Activated CD4-positive, alpha-beta T cell treated with anti-CD3 and anti-CD28 coated beads, Interleukin-2, amount 50 U/mL, for 24 hours (primary cell): ENCODE measurements around the gene MRPL46.
A peak's percentile ranks its signal among the peaks of the same experiment; 100 is the strongest.
"Not testable (repeated sequence)": the region's sequence is repeated elsewhere in the genome, so short reads cannot be mapped to it uniquely, and the experiment has no call there.

Experiments
- DNase-seq, 2 donors: peaks; one replicate each; pipeline ENCODE4 v3.0.0-alpha.2; 2020; ENCODE audit warnings: low read depth in 1 of 2, low spot score in 1 of 2

The MRPL46 gene

DNA sequence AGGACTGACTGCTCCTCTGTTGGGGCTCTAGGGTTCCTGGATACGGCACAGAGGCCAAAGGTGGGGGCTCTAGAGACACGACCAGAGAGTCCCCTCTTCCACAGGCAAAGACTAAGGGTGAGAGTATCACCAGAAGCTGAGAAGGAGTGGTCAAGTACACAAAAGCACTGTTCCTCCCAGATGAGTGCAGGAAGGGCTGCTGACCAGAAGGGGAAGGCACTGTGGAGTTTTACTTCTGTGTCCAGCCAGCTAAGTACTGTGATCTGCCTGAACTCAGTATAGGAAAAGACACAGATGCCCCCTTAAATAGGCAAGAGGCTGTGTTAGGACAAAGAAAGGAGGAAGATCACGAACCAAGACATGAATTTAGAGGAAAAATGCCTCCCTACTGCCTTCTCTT is 12.0 kb upstream of the MRPL46 start:
- DNase-seq, result no peak

DNA sequence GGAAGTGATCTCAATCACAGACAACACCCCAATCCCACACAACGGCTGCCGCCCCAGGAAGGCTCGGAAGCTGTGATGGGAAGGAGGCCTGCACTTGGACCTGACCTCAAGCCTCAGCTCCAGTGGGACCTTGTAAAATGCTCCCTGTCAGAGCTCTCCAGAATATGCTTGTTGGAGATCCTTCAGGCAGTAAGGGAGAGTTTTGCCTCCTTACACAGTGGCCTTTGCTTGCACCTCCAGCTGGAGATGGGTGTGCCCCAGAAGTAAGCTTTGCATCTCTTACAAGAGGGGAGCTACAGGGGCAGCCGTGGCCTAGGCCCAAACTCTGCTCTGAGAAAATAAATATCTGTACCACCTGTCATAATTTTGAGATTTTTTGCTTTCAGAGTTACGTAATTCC is 10.7 kb upstream of the MRPL46 start:
- no peak for DNase-seq

DNA sequence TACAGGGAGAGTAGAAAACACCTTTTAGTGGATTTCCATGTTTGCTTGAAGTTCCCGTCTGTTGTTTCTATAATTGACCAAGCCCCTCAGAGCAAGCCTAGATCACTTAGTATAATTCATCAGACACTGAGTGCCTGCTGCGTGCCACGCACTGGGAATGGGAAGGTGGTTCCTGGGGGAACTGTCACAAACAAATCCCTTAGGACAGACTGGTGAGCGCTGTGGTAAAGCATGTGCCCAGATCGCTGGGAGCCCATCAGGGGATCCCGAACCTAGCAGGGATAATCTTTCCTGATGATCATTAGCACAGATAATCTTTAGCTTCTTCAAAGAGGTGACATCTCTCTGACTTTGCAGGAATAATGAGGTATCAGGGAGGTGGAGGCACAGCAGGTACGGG is 9.9 kb upstream of the MRPL46 start:
- DNase-seq, result no peak

DNA sequence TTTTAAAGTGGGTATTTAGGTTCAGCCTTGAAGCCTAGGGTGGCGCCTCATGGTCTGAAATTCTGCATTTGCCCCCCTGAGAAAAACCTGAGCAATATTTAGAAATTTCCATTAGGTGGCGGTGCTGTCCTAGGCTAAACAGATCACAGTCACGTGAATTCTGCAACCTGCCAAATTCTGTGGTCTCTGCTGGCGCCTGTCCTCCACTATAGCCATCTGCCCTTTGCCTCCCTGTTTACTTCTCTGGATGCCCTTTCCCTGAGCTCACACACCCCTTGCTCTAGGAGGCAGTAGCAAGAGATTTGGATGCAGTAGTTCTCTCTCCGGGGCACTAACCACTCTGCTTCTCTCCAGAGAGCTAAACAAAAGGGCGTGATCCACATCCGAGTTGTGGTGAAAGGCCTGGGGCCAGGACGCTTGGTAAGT is 9.5 kb upstream of the MRPL46 start:
- no peak for DNase-seq

DNA sequence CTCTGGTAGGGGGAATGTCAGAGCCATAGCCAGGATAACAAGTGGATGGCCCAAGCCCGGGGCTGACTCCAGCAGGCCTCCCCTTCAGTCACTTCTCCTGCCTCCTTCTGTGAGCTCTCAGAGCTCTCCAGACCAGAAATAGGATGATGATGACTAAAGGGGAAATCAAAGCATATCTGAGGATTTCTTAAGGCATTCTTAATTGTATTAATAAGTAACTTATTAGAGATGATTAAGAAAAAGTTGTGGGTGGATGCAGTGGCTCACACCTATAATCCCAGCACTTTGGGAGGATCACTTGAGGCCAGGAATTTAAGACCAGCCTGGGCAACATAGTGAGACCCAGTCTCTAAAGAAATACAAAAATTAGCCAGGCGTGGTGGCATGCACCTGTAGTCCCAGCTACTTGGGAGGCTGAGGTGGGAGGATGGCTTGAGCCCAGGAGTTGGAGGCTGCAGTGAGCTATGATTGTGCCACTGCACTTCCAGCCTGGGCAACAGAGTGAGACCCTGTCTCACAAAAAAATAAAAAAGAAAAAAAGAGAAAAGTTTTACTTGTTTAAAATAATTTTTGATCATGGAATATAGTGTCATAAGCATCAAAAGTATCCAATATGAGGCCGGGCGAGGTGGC is 6.6 kb upstream of the MRPL46 start:
- DNase-seq, result not testable (repeated sequence)

DNA sequence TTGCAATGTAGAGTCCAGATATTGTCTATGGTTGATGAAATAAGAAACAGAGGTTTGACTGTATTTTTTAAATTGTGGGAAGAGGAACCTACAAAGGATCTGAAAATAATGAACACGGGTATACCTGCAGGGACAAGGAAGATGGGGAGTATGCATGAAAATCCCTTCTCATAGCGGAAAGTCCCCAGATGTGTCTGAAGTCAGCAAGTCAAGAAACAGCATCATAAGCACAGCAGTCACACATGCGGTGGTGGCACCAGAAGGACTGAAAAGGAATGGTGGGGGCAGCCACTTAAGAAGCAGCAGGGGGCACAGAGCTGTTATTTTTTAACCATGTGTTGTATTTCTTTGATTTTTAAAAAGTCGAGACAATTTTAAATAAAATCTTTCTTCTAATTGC is 5.0 kb upstream of the MRPL46 start:
- DNase-seq, result no peak

DNA sequence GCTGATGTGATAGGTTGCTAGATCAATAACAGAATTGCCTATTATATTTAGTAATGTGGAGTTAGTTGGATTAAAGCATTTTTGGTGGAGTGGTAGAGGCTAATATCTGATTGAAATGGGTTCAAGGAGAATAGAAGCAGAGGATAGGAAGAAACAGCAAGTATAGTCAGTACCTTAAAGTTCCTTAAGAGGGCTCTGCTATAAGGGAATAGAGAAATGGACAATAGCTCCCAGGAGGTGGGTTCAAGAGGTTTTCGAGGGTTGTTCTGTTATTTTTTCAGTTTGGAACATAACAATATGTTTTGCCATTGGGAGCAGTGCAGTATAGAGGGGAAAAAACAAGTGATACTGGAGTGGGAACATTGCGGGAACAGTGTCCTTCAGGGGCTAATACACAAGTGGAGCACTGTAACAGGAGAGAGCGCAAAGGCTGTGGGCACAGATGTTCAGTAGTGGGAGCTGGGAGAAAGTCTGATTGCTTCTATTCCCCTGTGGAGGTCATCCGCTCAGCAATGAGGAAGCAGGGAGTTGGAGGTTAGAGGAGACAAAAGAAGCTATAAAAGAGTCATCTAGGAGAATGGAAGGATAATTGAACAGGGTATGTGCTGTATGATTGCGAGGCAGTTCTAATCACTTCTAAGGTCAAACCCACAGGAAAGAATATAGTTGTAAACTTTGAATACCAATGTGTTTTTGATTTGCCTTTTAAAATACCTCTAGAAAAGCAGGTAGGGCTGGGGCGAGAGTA is 3.6 kb upstream of the MRPL46 start:
- DNase-seq, result no peak

DNA sequence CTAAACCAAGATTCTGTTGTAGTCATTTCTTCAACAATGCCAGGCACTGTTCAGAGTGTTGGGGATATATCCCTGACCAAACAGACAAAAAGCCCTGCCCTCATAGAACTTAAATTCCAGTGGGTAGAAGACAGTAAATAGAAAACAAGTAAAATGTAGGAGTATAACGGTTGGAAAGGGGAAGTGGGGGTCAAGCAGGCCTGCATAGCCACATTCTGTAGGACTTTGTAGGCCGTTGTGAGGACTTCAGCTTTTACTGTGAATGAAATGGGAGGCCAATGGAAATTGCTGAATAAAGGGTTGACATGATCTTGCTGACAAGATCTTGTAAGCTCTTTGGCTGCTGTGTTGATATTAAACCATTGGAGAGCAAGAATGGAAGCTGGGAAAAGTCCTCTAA is 2.1 kb upstream of the MRPL46 start:
- DNase-seq, result no peak

DNA sequence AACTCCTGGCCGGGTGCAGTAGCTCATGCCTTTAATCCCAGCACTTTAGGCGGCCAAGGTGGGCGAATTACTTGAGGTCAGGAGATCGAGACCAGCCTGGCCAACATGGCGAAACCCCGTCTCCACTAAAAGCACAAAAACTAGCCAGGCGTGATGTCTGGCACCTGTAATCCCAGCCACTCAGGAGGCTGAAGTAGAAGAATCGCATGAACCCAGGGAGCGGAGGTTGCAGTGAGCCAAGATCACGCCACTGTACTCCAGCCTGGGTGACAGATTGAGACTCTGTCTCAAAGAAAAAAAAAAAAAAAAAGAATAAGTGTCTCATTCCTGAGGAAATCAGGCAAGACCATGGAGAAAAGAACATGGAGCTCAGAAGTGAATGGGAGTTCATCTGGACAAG is 1.5 kb upstream of the MRPL46 start:
- DNase-seq, result not testable (repeated sequence)

DNA sequence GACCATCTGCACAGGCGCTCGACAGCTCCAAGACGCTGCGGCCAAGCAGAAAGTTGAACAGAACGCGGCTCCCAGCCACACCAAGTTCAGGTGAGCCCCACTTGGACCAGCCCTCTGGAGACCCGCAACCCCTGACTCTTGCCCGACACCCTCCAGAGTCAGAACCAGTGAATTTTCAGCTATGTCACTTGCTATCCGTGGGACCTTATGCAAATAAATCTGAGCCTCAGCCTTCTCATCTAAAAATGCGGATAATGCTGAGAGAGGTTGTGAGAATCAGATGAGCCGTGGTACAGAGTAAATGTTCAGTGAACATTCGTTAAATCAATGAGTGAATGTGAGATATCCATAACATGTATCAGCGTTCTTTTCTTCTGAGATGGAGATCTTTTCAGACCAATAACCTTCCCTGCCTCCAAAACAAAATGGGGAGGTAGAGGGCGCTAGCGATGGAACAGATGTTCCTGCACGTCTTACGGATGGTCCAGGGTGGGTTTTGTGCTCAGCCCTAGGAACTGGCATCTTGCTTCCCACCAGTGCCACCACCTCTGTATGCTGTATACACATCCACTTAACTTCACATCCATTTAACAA is 844 bp upstream of the MRPL46 start:
- DNase-seq, result no peak

DNA sequence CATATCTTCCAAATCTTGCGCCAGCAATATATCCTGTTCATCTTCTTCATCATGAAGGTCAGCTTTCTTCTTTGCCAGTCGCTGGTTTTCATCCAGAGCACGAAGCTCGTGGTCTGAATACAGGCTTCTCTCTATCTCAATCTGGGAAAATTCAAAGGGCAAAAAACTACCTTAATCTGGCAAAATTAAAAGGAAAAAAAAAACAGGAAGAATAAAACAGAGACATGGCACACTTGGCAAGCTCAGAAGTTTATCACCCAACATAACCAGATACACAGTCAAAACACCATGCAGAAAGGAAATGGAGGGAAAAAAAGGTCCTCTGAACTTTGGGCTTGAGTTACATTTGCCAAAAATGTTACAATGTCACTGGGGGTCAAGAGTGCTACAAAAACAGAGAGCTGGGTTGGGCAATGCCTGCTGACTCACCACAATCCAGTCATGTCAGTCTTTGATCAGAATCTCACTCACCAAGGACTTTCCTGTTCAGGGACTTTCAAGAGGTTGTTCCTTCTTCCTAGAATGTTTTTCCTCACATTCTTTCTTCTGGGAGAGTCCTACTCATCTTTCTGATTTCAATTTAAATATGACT is 1.5 kb downstream of the MRPL46 start:
- no peak for DNase-seq

DNA sequence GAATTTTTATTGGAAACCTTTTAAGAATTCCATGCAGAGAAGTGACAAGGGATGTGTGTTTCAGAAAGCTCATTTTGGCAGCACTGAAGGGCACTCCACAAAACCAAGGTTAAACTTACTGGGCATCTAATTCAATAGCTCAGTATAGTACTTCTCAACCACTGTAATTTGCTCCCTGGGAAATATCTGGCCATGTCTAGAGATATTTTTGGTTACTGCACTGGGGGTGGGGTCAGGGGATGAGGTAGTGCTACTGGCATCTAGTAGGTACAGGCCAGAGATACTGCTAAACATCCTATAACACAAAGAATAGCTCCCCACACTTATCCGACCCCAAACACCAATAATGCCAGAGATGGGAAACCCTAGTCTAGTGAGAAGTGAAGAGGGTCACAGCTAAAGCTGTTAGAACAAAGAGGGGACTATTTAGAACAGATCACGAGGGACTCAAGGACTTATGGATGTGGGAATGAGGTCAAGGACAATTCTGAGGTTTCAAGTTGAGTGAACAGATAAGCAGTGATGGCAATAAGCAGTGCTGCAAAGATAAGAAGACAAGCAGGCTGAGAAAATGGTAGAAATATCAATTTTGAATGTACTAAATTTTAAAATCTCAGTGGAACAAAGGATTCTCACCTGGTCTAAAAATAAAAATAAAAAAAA is 3.2 kb downstream of the MRPL46 start:
- no peak for DNase-seq

DNA sequence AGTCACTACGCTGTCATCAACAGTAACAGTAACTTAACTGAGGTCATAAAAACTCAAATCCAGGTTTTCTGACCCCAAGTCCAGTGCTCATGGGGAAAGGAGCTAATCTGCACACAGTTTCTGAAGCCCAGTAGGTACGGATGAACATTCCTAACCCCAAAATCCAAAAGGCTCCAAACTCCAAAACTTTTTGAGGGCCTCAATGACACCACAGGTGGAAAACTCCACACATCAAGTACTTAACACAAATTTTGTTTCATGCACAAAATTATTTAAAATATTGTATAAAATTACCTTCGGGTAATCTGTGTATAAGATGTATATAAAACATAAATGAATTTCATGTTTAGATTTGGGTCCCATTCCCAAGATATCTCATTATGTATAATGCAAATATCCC is 10.5 kb downstream of the MRPL46 start:
- no peak for DNase-seq

DNA sequence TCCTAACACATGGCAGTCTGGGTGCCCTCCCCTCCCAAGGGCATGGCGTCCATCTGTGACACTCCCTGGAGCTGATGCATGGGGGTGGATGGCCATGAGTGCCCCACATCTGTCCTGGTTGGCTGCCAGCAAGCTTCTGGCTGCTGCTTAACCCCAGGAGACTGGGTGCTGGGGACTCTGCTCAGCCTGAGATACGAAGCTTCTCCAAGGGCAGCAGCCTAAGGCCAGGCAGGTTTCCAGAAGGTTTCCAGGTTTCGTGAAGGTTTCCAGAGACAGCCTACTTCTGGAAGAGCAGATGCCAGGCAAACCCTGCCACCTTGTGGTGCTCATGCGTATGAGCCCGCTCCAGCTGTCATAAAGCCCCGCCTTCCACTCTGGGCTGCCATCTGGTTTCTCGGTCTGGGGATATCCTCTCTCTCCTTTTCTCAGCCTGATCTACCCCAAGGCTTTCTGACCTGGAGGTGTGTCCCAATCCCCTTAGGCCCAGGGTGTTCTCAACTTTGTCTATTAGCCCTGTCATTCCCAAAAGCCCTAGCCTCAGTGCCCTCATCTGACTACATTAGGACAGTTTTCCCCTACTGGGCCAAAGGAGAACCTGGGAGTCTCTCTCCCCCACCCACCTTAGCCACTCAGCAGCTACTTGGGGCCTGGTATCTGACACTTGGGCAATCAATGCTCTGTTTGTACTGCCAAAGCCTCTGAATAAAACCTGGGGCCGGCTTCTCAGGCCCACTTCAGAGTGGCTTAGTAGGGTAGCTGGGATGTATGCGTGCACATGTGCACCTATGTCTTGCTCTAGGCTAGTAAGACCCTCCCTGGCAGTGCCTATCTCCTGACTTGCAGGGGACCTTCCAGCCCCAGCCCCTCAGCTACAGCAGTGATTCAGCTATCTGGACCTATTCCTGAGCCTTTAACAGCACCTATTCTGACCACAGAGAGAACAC is 12.0 kb downstream of the MRPL46 start:
- no peak for DNase-seq

DNA sequence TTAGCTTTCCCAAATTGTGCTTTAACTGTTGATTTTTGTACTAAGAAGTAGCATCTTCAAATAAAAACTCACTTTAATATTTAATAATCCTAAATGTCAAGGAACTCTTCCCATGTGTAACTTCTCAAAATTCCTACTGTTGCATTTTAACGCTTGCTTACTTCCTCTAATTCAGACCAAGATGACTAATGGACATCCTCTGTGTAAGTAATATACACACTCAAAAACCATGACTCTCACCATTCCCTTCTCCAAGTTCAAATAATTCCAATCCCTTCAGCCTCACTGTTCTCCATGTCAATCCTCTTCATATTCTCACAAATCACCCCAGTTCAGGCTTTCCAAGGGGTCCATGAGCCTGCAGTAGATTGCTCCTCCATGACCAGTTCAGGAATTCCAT is 13.0 kb downstream of the MRPL46 start:
- no peak for DNase-seq

DNA sequence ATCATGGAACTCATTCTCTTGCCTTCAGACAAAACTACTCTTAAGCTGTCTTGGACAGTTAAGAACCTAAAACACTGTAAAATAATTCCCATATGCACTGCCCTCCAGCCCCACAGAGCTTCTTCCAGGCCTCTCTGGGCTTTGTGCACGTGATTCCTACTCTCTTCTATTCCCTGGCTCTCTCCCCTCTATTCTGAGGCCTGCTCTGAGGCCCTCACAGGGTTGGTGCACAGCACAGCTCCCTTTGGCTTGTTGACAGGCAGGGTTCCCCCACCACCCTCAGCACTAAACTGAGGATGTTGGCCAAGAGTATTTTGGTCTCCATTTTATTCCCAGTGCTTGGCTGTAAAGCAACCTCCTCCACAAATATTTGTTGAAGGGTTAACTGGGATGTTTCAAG is 13.5 kb downstream of the MRPL46 start:
- DNase-seq, result no peak

DNA sequence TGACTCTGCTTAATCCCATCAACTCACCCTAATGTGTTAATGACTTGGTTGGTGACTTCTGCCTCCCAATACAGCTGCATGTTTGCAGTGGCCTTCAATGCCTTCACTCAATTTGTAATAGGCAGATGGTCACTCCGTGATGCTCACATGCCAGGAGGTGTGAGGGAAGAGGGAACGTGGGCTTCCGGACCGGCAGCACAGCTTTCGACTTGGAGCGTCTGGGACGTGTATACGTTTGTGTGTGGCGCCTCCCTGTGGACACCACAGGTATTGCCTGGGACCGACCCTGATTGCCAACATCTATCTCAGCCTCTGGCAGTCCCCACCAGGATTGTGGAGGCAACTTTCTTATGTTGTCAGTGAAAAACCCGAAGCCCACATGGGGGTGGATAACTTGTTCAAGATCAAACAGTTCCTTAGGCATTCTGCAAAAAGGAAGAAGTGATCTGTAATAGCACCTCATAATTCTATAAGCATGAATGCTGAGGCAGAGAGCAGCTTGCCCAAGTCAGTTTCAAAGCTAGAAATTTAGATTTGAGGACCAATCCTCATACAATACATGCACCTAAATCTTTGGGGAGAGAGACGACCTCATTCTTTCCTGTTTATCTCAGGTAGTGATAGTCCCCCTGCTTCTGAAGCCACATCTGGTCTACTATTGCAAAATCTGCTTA is 16.9 kb downstream of the MRPL46 start:
- peak; percentile 41 to 61 for DNase-seq

DNA sequence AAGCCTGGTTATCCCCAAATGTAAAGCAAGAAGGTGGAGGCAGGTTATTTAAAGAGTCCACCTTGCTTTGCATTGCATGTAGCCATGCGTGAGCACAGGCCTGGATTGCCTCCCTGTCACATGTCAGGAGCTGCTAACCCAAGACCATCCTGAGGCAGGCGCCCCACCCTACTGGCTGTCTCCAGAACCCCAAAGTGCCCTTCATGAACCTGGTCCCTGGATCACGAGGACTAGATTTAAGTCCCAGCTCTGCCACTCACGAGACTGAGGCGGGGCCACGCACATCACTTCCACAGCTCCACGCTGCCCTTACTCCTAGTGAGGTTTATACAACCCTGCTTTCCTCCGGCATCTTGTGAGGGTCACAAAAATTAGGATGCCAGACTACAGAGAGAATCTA is 17.6 kb downstream of the MRPL46 start:
- DNase-seq, result no peak

DNA sequence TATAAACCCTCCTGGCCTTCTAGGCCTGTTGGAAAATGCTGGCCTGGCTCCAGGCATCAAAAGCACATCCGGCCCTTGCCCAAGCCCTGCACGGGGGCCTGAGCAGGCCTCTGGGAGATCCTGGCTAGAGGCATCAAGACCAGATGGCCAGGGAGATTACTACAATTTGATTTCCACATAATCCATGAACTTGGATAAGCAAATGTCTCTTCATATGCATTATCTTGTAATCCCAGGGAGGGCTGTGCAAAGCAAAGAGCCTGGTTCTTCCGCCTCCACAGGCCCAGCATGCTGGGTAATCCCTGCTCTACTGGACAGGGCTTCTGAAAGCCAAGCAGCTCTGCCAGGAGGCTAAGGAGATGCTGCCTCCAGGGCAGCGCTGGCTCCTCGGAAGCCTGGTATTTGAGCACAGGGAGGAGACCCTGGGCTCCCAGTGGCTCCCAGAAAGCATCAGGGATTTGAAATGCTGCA is 18.2 kb downstream of the MRPL46 start:
- DNase-seq, result no peak

DNA sequence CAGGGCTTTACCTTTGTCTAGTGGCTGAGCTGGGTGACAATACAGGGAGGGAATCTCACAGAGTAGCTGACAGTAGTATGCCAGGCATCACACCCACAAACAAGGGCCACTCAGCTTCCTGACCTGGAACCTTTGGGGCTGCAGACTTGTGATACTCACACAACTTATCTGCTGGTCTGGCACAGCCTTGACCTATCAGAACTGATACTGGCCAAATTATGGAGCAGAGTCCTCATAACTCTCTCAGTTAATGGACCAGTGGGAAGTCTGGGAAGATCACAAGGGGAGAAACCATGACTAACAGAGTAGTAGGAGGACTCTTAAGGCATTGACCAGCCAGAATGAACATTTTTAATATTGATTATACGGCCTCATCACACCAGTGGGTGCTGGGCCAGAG is 19.4 kb downstream of the MRPL46 start:
- DNase-seq, result no peak
